HCT116 (cell line): ENCODE results near the gene SUGCT. TPM values are rescaled to one million over a fixed set of nuclear protein-coding genes. Genes with fewer than 3 reads are reported as not detected.

Experiments used
- ATAC-seq: fragments of 200-7000 bp; cut with Tn5 transposase; 2 replicates; pipeline ENCODE4 v1.9.1; 2020; ENCODE audit warnings: mild to moderate bottlenecking, moderate library complexity
- BruUV-seq: library from RNA; stranded (reverse); fragments of 400-500 nt; replicated peaks from 2 replicates; lab custom pipeline; 2021; lab: Mats Ljungman, UMichigan
- CTCF ChIA-PET: fragments of 300-600 bp; sonication (Branson Sonifier 250); formaldehyde crosslinking; loops from one replicate; lab custom pipeline; 2021; ENCODE audit warnings: antibody characterized with exemption; lab: Charles Lee
- POLR2A ChIA-PET: fragments of 300-600, 350-600 bp; sonication (Branson Sonifier 250); formaldehyde crosslinking; loops from one replicate; lab custom pipeline; 2021; ENCODE audit warnings: antibody characterized with exemption; lab: Charles Lee
- RAD21 ChIA-PET, 2 experiments: fragments of 300-600 bp; sonication (Branson Sonifier 250); formaldehyde crosslinking; loops; one replicate each; lab custom pipeline; 2023; ENCODE audit warnings: low total read pairs in 2 of 2; ENCODE audit not compliant: uncharacterized antibody in 2 of 2, unreplicated experiment in 2 of 2, low non-redundant PET in 1 of 2; lab: Charles Lee
- DNase-seq: peaks from one replicate; pipeline ENCODE4 v3.0.0-alpha.2; 2010; ENCODE audit warnings: low read depth, low spot score
- H2AFZ ChIP-seq: fragments of 200-600 bp; shearing (Covaris generic), sonication (generic); 2 replicates; pipeline ENCODE4 v1.6.1; 2017; ENCODE audit warnings: low read depth, mixed run types, mixed read lengths, antibody characterized with exemption, low read length; ENCODE audit not compliant: poor library complexity, severe bottlenecking
- H3K27ac ChIP-seq: 2 replicates; pipeline ENCODE4 v1.5.1; 2012; ENCODE audit warnings: low read depth, low read length
- H3K27me3 ChIP-seq: fragments of 200-600 bp; sonication (generic); 2 replicates; pipeline ENCODE4 v1.6.1; 2016; ENCODE audit warnings: mixed run types, low read length, mixed read lengths; ENCODE audit not compliant: insufficient read depth
- H3K36me3 ChIP-seq, 2 experiments: fragments of 200-500 bp in 1 of 2; fragments of 200-600 bp in 1 of 2; sonication (Bioruptor generic) in 1 of 2; sonication (generic) in 1 of 2; 2 replicates each; pipeline versions ENCODE4 v1.5.1 to v1.6.1; 2014 to 2016; ENCODE audit warnings: low read length in 2 of 2, inconsistent platforms in 1 of 2, mixed read lengths in 1 of 2, mixed run types in 1 of 2; ENCODE audit not compliant: insufficient read depth in 2 of 2, control insufficient read depth in 1 of 2
- H3K4me1 ChIP-seq, 2 experiments: fragments of 200-600 bp in 1 of 2; sonication (generic) in 1 of 2; 2 replicates each; pipeline versions ENCODE4 v1.5.1 to v1.6.1; 2012 to 2017; ENCODE audit warnings: low read length in 2 of 2, inconsistent platforms in 1 of 2, mild to moderate bottlenecking in 1 of 2, mixed read lengths in 1 of 2, mixed run types in 1 of 2, moderate library complexity in 1 of 2; ENCODE audit not compliant: insufficient read depth in 2 of 2, control insufficient read depth in 1 of 2
- H3K4me2 ChIP-seq: fragments of 200-600 bp; sonication (generic); 2 replicates; pipeline ENCODE4 v1.6.1; 2017; ENCODE audit warnings: mixed run types, low read length, mixed read lengths
- H3K4me3 ChIP-seq, 2 experiments: fragments of 200-600 bp in 1 of 2; sonication (generic) in 1 of 2; replicated peaks in 1 of 2; 2 replicates each; pipeline ENCODE4 v1.5.1; 2011 to 2016; ENCODE audit warnings: low read length in 2 of 2, control low read depth in 1 of 2, low read depth in 1 of 2, mild to moderate bottlenecking in 1 of 2, mixed read lengths in 1 of 2, mixed run types in 1 of 2
- H3K79me2 ChIP-seq: fragments of 200-600 bp; sonication (generic); 2 replicates; pipeline ENCODE4 v1.6.1; 2017; ENCODE audit warnings: mild to moderate bottlenecking, mixed run types, low read length, moderate library complexity, mixed read lengths; ENCODE audit not compliant: insufficient read depth
- H3K9ac ChIP-seq: fragments of 200-600 bp; sonication (generic); 2 replicates; pipeline ENCODE4 v1.6.1; 2016; ENCODE audit warnings: low read length, mixed read lengths
- H3K9me2 ChIP-seq: fragments of 200-600 bp; sonication (generic), shearing (Covaris generic); 2 replicates; pipeline ENCODE4 v1.6.1; 2017; ENCODE audit warnings: mixed run types, mild to moderate bottlenecking, moderate library complexity; ENCODE audit not compliant: insufficient read depth
- H3K9me3 ChIP-seq, 2 experiments: fragments of 200-500 bp in 1 of 2; fragments of 200-600 bp in 1 of 2; sonication (Bioruptor generic) in 1 of 2; sonication (generic) in 1 of 2; 2 replicates each; pipeline ENCODE4 v1.6.1; 2014 to 2017; ENCODE audit warnings: low read length in 2 of 2, mixed read lengths in 2 of 2, inconsistent platforms in 1 of 2, low read depth in 1 of 2, mild to moderate bottlenecking in 1 of 2, mixed run types in 1 of 2, moderate library complexity in 1 of 2; ENCODE audit not compliant: control insufficient read depth in 1 of 2, insufficient read depth in 1 of 2
- H4K20me1 ChIP-seq: fragments of 200-600 bp; sonication (generic), shearing (Covaris generic); 2 replicates; pipeline ENCODE4 v1.6.1; 2017; ENCODE audit warnings: mixed run types, mild to moderate bottlenecking, moderate library complexity; ENCODE audit not compliant: insufficient read depth
- ATF3 ChIP-seq: IDR thresholded peaks from 2 replicates; pipeline ENCODE4 v1.6.1; 2012
- CBX3 ChIP-seq: IDR thresholded peaks from 2 replicates; pipeline ENCODE4 v1.6.1; 2012; ENCODE audit warnings: low read depth
- CEBPB ChIP-seq: IDR thresholded peaks from 2 replicates; pipeline ENCODE4 v1.6.1; 2012; ENCODE audit warnings: low read depth
- CTCF ChIP-seq, 3 experiments: fragments of 200-600 bp in 1 of 3; sonication (generic) in 1 of 3; IDR thresholded peaks in 2 of 3; conservative IDR thresholded peaks in 1 of 3; 2 replicates each; pipeline ENCODE4 v1.5.1; 2012 to 2017; ENCODE audit warnings: low read depth in 2 of 3, low read length in 2 of 3, antibody characterized with exemption in 1 of 3, borderline replicate concordance in 1 of 3, control low read depth in 1 of 3, mild to moderate bottlenecking in 1 of 3, mixed read lengths in 1 of 3, mixed run types in 1 of 3, moderate library complexity in 1 of 3; ENCODE audit not compliant: insufficient read depth in 1 of 3
- EGR1 ChIP-seq: IDR thresholded peaks from 2 replicates; pipeline ENCODE4 v1.6.1; 2012; ENCODE audit warnings: low read depth
- ELF1 ChIP-seq: IDR thresholded peaks from 2 replicates; pipeline ENCODE4 v1.6.1; 2012; ENCODE audit warnings: low read depth, borderline replicate concordance
- MAX ChIP-seq: IDR thresholded peaks from 2 replicates; pipeline ENCODE4 v1.6.1; 2012
- POLR2AphosphoS5 ChIP-seq: IDR thresholded peaks from 2 replicates; pipeline ENCODE4 v1.6.1; 2011; ENCODE audit warnings: mild to moderate bottlenecking, low read depth, low read length, moderate library complexity
- RAD21 ChIP-seq: IDR thresholded peaks from 2 replicates; pipeline ENCODE4 v1.6.1; 2012; ENCODE audit warnings: low read depth, mild to moderate bottlenecking
- REST ChIP-seq: IDR thresholded peaks from 2 replicates; pipeline ENCODE4 v1.6.1; 2012; ENCODE audit warnings: low read depth
- SIN3A ChIP-seq: IDR thresholded peaks from 2 replicates; pipeline ENCODE4 v1.6.1; 2012; ENCODE audit warnings: low read depth
- SP1 ChIP-seq: IDR thresholded peaks from 2 replicates; pipeline ENCODE4 v1.6.1; 2012; ENCODE audit warnings: low read depth
- TCF7L2 ChIP-seq: IDR thresholded peaks from 2 replicates; pipeline ENCODE4 v1.7.0; 2011; ENCODE audit warnings: borderline replicate concordance, inconsistent platforms; ENCODE audit not compliant: insufficient read depth, insufficient read length; ENCODE audit errors: extremely low read depth
- YY1 ChIP-seq: IDR thresholded peaks from 2 replicates; pipeline ENCODE4 v1.6.1; 2011; ENCODE audit warnings: low read length, low read depth, moderate library complexity, mild to moderate bottlenecking; ENCODE audit not compliant: insufficient replicate concordance; ENCODE audit errors: extremely low read depth
- ZBTB33 ChIP-seq: IDR thresholded peaks from 2 replicates; pipeline ENCODE4 v1.6.1; 2011; ENCODE audit warnings: mild to moderate bottlenecking, low read length, moderate library complexity; ENCODE audit not compliant: insufficient replicate concordance; ENCODE audit errors: extremely low read depth
- ZFX ChIP-seq: fragments of 450-650 bp; IDR thresholded peaks from 2 replicates; pipeline ENCODE4 v1.6.1; 2017
- ZNF274 ChIP-seq: fragments of 200-500 bp; sonication (Bioruptor generic); IDR thresholded peaks from 2 replicates; pipeline ENCODE4 v1.6.1; 2014; ENCODE audit warnings: mild to moderate bottlenecking, low read depth, low read length, inconsistent platforms
- intact Hi-C: fragments of 100-400 bp; cut with micrococcal nuclease; formaldehyde crosslinking; loops from 2 replicates; pipeline ENCODE4 v1.10.0; 2022
- total RNA-seq: library from RNA; stranded (reverse); gene quantifications from one replicate; pipeline ENCODE4 v1.2.1, GENCODE V29; 2021; ENCODE audit not compliant: unreplicated experiment

Gene SUGCT
- total RNA-seq, 1 experiment from 2014 or later = 4.4 TPM

- ATAC-seq (no peak), DNase-seq (no peak)
- TF ChIP-seq YY1 (no peak), ZFX (no peak), CEBPB (no peak), TCF7L2 (no peak), ATF3 (no peak), SP1 (no peak), REST (no peak), CTCF (IDR thresholded peaks at IDR 0.05 in 2 of 3, conservative IDR thresholded peaks at IDR 0.05 in 1 of 3; ENCODE audit: borderline replicate concordance in 1 of 3, insufficient read depth in 1 of 3, low read depth in 2 of 3, low read length in 2 of 3) (no peak), POLR2AphosphoS5 (no peak), EGR1 (no peak), SIN3A (no peak), MAX (no peak), CBX3 (no peak), ELF1 (no peak), RAD21 (no peak), ZBTB33 (no peak), ZNF274 (no peak)
- intact Hi-C loops = no loop called here
- BruUV-seq = no TSS peak
- no peak overlapping the region for H3K27ac ChIP-seq
- no peak overlapping the region for H3K4me3 ChIP-seq
- no peaks in the 10 kb centered on the region for H3K9me2 ChIP-seq
- H3K4me2 ChIP-seq = no peak overlapping the region
- no peaks in the 10 kb centered on the region for H3K9me3 ChIP-seq
- H3K4me1 ChIP-seq = peaks cover 12 to 14% of the 10 kb centered on the region in 2 experiments
- ChIA-PET POLR2A (no interaction called here), RAD21 (no interaction called here), CTCF (no interaction called here)
- no peak overlapping the region for H2AFZ ChIP-seq
- no peak overlapping the region for H3K9ac ChIP-seq
- H4K20me1 ChIP-seq = no peaks in the 10 kb centered on the region
- H3K36me3 ChIP-seq = no peaks in the 10 kb centered on the region
- H3K27me3 ChIP-seq = no peaks in the 10 kb centered on the region
- no peaks in the 10 kb centered on the region for H3K79me2 ChIP-seq
These were observed 579.7 kb downstream of the SUGCT start for GRCh38 chr7:40714363-40715052.
